Suprapubic skin (tissue), 4 donors: Measurements from ENCODE around the gene AKR1E2. TPM values are rescaled to one million over a fixed set of nuclear protein-coding genes. Genes with fewer than 3 reads are reported as not detected.

Experiments used
- DNase-seq, 2 donors: peaks; one replicate each; pipeline ENCODE4 v3.0.0-alpha.2; 2019; ENCODE audit warnings: low spot score in 2 of 2
- H3K27ac ChIP-seq: fragments of 200-600 bp; sonication (generic); one replicate; pipeline ENCODE4 v1.5.1; 2019
- H3K27me3 ChIP-seq: fragments of 200-600 bp; sonication (generic); one replicate; pipeline ENCODE4 v1.5.1; 2019
- H3K36me3 ChIP-seq: fragments of 200-600 bp; sonication (generic); one replicate; pipeline ENCODE4 v1.5.1; 2019
- H3K4me1 ChIP-seq: fragments of 200-600 bp; sonication (generic); one replicate; pipeline ENCODE4 v1.5.1; 2019
- H3K4me3 ChIP-seq: fragments of 200-600 bp; sonication (generic); one replicate; pipeline ENCODE4 v1.5.1; 2019; ENCODE audit warnings: mild to moderate bottlenecking
- H3K9me3 ChIP-seq: fragments of 200-600 bp; sonication (generic); one replicate; pipeline ENCODE4 v1.5.1; 2019
- EP300 ChIP-seq: sonication (generic); formaldehyde crosslinking; IDR thresholded peaks from one replicate; pipeline ENCODE4 v1.6.1; 2017; ENCODE audit warnings: antibody characterized with exemption
- POLR2A ChIP-seq, 2 donors: fragments of 450-650 bp; IDR thresholded peaks; one replicate each; pipeline ENCODE4 v1.6.1; 2017; ENCODE audit warnings: antibody characterized with exemption in 2 of 2, mild to moderate bottlenecking in 2 of 2, moderate library complexity in 2 of 2
- POLR2AphosphoS5 ChIP-seq, 3 donors: sonication (generic); formaldehyde crosslinking; IDR thresholded peaks; one replicate each; pipeline ENCODE4 v1.6.1; 2017; ENCODE audit warnings: antibody characterized with exemption in 3 of 3
- WGBS: methylation state at CpG from one replicate; pipeline ENCODE4 v1.1.5; 2018; 5-methylcytosine and 5-hydroxymethylcytosine counted together
- total RNA-seq, 4 donors: library from RNA; depleted of rRNA; stranded (reverse); fragments of >200 nt; gene quantifications; one replicate each; pipeline ENCODE4 v1.1.0, GENCODE V29; 2016
- TF ChIP-seq, protein P1 (sequence below), 2 donors: fragments of 200-600 bp in 1 of 2; fragments of 450-650 bp in 1 of 2; sonication (generic) in 1 of 2; IDR thresholded peaks; one replicate each; pipeline ENCODE4 v1.5.1; 2016 to 2019; ENCODE audit warnings: antibody characterized with exemption in 2 of 2, mild to moderate bottlenecking in 1 of 2, moderate library complexity in 1 of 2

The AKR1E2 gene
- total RNA-seq, 4 donors from 2014 or later: 1.9 to 6.7 (median 4.3) TPM

GRCh38 chr10:4831091-4831490, 5.1 kb downstream of the AKR1E2 start:
- H3K36me3 ChIP-seq: peaks cover 33% of the 10 kb centered on the region
- H3K27me3 ChIP-seq: no peaks in the 10 kb centered on the region
- H3K9me3 ChIP-seq: no peaks in the 10 kb centered on the region
- H3K4me3 ChIP-seq: no peak overlapping the region
- WGBS: 92% methylated on average over 5 of the region's 5 CpGs
- no peak for TF ChIP-seq POLR2AphosphoS5 (IDR thresholded peaks at IDR 0.05)
- TF ChIP-seq POLR2A (IDR thresholded peaks at IDR 0.05): no peak
- H3K27ac ChIP-seq: no peak overlapping the region
- DNase-seq: no peak
- peaks cover 12% of the 10 kb centered on the region for H3K4me1 ChIP-seq

DNA sequence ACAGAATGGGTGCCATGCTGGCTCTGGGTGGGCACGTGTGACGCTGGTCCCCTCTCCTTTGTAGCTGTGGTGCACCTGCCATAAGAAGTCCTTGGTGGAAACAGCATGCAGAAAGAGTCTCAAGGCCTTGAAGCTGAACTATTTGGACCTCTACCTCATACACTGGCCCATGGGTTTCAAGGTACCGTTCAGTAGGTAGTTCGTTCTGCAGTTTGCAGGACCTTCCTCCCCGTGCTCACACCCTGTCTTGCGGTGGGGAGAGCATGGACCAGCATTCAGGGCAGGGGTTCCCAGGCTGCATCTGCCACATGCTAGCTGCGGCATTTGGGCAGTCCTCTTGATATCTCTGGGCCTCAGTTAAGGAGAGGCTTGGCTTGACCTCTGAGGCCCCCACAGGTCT, 7.3 kb downstream of the AKR1E2 start:
- no peak for TF ChIP-seq POLR2AphosphoS5 (IDR thresholded peaks at IDR 0.05)
- TF ChIP-seq, protein P1, sequence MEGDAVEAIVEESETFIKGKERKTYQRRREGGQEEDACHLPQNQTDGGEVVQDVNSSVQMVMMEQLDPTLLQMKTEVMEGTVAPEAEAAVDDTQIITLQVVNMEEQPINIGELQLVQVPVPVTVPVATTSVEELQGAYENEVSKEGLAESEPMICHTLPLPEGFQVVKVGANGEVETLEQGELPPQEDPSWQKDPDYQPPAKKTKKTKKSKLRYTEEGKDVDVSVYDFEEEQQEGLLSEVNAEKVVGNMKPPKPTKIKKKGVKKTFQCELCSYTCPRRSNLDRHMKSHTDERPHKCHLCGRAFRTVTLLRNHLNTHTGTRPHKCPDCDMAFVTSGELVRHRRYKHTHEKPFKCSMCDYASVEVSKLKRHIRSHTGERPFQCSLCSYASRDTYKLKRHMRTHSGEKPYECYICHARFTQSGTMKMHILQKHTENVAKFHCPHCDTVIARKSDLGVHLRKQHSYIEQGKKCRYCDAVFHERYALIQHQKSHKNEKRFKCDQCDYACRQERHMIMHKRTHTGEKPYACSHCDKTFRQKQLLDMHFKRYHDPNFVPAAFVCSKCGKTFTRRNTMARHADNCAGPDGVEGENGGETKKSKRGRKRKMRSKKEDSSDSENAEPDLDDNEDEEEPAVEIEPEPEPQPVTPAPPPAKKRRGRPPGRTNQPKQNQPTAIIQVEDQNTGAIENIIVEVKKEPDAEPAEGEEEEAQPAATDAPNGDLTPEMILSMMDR (IDR thresholded peaks at IDR 0.05): no peak
- no peak for TF ChIP-seq POLR2A (IDR thresholded peaks at IDR 0.05)
- TF ChIP-seq EP300: no peak
- Histone ChIP-seq H3K27me3 (no peaks in the 10 kb centered on the region), H3K27ac (no peak overlapping the region), H3K9me3 (no peaks in the 10 kb centered on the region), H3K36me3 (peaks cover 52% of the 10 kb centered on the region), H3K4me3 (no peak overlapping the region), H3K4me1 (no peaks in the 10 kb centered on the region)
- no peak for DNase-seq
- WGBS: 92% methylated on average over 3 of the region's 7 CpGs

GRCh38 chr10:4834898-4835405, 8.9 kb downstream of the AKR1E2 start:
- no peak for TF ChIP-seq POLR2A (IDR thresholded peaks at IDR 0.05)
- no peak for TF ChIP-seq POLR2AphosphoS5 (IDR thresholded peaks at IDR 0.05)
- TF ChIP-seq, protein P1 (IDR thresholded peaks at IDR 0.05): no peak
- TF ChIP-seq EP300: no peak
- Histone ChIP-seq H3K27ac (no peak overlapping the region), H3K4me3 (no peak overlapping the region), H3K27me3 (no peaks in the 10 kb centered on the region), H3K9me3 (no peaks in the 10 kb centered on the region), H3K36me3 (peaks cover 52% of the 10 kb centered on the region), H3K4me1 (no peaks in the 10 kb centered on the region)
- WGBS: 94% methylated on average over 4 of the region's 4 CpGs
- DNase-seq: no peak

GRCh38 chr10:4835494-4835918, 9.5 kb downstream of the AKR1E2 start:
- no peak for TF ChIP-seq POLR2AphosphoS5 (IDR thresholded peaks at IDR 0.05)
- no peak for TF ChIP-seq EP300
- TF ChIP-seq POLR2A (IDR thresholded peaks at IDR 0.05): no peak
- TF ChIP-seq, protein P1 (IDR thresholded peaks at IDR 0.05): no peak
- DNase-seq: no peak
- WGBS: 91% methylated on average over 5 of the region's 5 CpGs
- Histone ChIP-seq H3K9me3 (no peaks in the 10 kb centered on the region), H3K4me1 (no peaks in the 10 kb centered on the region), H3K27me3 (no peaks in the 10 kb centered on the region), H3K4me3 (no peak overlapping the region), H3K27ac (no peak overlapping the region), H3K36me3 (peaks cover 52% of the 10 kb centered on the region)

GRCh38 chr10:4836416-4836969, 10.5 kb downstream of the AKR1E2 start:
- WGBS: 94% methylated on average over 8 of the region's 8 CpGs
- H3K4me1 ChIP-seq: no peaks in the 10 kb centered on the region
- peaks cover 51% of the 10 kb centered on the region for H3K36me3 ChIP-seq
- no peak overlapping the region for H3K4me3 ChIP-seq
- H3K9me3 ChIP-seq: no peaks in the 10 kb centered on the region
- no peaks in the 10 kb centered on the region for H3K27me3 ChIP-seq
- no peak for TF ChIP-seq POLR2AphosphoS5 (IDR thresholded peaks at IDR 0.05)
- TF ChIP-seq, protein P1 (IDR thresholded peaks at IDR 0.05): no peak
- no peak for TF ChIP-seq POLR2A (IDR thresholded peaks at IDR 0.05)
- no peak for TF ChIP-seq EP300
- no peak overlapping the region for H3K27ac ChIP-seq
- DNase-seq: no peak
